Iris pigment epithelial cell (primary cell): ENCODE measurements around the gene HBM.
"Not testable (repeated sequence)": the region's sequence is repeated elsewhere in the genome, so short reads cannot be mapped to it uniquely, and the experiment has no call there.

Source experiments
- DNase-seq: peaks from one replicate; pipeline ENCODE4 v3.0.0-alpha.2; 2011; ENCODE audit warnings: low read depth

The HBM gene

DNA sequence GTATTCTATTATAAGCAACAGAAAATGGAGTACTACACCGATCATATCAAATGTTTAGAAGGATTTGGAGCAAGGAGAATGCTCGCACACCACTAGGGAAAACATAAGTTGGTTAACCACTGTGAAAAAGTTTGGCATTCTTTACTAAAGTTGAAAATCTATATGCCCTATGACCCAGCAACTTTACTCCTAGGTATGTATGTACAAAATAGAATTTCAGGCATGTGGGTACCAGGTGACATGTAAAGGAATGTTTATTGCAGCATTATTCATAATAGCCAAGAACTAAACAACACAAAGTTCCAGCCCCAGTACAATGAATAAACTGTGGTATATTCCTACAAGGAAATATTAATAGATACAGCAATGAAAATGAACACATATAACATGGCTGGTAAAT is 19.1 kb upstream of the HBM start:
- no peak for DNase-seq

DNA sequence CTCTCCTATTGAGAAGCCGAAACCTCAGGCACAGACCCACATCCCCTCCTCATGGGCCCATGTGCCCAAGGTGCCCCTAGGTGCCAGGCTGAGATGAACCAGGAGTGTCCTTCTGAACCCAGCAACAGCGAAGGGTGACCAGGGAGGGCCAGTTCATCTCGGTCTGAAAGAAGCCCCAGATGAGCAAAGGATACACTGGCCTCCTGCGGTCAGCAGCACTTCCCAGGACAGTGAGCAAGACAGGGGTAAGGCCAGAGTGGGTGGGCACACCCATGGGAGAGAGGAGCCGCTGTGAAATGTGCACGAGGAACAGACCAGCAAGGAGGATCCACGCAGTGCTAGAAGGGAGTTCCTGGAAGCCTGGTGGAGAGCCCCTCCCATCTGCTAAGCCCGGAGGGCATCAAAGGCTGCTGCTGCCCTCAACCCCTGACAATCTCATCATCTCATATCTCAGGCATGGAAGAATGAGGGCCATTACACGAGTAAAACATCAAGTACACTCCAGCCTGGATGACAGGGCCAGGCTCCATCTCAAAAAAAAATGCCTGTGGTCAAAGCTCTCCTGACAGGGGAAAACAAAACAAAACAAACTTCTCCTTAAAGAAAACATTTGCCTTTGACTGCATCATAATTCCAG is 16.6 kb upstream of the HBM start:
- peak; percentile 22 for DNase-seq

DNA sequence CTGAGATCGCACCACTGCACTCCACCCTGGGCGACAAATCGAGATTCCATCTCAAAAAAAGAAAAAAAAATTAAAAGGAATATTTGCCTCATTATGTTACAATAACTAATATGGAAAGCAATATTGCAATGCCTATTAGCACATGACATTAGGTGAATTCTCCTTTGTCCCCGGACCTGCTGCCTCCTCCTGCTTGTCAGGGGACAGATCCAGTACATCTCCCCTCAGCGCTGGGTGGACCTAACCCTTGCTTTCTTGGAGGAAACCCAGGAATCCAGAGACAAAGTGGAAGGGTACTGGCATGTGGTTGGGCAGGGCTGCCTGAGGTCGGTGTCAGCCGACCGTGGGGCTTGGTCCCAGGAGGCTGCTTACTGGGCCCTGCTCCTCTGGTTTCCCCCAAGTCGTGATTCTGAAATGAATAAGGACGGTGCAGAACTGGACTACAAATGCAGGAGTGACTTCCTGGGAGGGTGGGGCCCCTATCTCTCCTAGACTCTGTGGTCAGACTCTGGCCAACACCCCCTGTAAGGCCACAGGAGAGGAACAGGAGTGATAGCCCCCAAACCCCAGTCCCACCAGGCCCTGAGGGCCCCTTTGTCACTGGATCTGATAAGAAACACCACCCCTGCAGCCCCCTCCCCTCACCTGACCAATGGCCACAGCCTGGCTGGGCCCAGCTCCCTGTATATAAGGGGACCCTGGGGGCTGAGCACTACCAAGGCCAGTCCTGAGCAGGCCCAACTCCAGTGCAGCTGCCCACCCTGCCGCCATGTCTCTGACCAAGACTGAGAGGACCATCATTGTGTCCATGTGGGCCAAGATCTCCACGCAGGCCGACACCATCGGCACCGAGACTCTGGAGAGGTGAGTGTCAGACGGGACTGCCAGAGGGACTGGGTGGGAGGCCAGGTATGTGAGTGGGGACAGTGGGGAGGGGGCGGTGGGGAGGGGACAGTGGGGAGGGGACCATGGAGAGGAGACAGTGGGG is 13.3 kb upstream of the HBM start, which contains the start of gene HBZ:
Gene HBZ, plus strand, starts transcription at position 504 of the 988 bp plus-strand sequence. Its CDS starts 266 bp downstream, at position 770.
- DNase-seq, result no peak

DNA sequence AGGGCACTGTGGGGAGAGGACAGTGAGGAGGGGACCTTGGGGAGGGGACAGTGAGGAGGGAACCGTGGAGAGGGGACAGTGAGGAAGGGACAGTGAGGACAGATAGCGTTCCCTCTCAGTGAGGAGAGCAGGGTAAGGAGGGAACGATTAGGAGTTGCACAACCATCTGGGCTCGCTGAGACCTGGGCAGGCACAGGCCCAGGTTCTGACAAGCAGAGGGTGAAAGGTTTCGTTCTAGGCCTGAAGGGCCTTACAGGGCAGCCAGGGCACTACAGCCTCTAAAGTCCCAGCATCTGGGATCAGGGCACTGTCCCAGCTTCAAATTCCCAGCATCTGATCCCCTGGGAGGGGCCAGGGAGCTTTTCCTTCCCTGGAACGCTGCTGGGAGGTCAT is 12.7 kb upstream of the HBM start:
- DNase-seq, result not testable (repeated sequence)

DNA sequence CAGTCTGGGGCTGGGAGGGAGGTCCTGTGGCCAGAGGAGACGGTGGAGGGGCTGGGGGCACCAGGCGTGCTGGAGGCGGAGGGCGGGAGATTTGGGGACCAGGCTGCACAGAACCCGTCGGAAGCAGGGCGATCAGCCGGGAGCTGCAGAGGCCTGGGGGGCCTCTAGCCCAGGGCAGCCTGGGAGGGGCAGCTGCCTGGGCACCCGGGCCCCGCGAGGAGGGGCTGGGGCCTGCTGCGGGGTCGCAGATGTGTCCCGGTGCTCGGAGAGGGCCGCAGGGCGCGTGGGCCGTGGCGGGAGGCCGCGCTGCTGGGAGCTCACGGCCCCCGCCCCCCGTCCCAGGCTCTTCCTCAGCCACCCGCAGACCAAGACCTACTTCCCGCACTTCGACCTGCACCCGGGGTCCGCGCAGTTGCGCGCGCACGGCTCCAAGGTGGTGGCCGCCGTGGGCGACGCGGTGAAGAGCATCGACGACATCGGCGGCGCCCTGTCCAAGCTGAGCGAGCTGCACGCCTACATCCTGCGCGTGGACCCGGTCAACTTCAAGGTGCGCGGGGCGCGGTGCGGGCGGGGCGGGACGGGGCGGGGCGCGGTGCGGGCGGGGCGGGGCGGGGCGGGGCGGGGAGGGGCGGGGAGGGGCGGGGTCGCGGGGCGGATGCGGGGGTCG is 12.1 kb upstream of the HBM start:
- DNase-seq, result not testable (repeated sequence)

DNA sequence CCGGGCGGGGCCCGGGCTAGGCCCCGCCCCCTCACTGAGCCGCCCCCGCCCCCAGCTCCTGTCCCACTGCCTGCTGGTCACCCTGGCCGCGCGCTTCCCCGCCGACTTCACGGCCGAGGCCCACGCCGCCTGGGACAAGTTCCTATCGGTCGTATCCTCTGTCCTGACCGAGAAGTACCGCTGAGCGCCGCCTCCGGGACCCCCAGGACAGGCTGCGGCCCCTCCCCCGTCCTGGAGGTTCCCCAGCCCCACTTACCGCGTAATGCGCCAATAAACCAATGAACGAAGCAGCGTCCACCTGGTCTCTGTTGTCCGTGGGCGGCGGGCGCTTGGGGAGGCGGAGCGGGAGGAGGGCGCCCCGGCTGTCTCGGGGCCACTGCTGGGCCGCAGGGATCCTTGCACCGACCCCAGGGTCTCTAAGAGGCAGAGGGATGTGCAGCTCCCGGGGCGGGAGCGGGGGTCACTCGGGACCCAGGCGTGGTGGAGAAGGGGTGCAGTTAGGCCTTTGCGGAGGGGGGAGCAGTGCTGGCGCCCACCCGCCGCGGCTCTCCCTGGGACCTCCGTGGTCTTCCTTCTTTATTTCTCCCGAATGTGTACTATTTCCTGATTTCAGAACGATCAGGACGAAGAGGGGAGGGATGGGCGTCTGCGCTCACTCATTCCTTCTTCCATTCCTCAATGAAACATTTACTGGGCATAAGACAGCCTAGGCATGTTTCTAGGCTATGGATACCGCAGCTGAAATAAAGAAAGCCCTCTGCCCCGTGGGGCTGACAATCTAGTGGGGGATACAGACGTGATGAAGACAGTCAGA is 11.4 kb upstream of the HBM start:
- DNase-seq, result peak; percentile 46

DNA sequence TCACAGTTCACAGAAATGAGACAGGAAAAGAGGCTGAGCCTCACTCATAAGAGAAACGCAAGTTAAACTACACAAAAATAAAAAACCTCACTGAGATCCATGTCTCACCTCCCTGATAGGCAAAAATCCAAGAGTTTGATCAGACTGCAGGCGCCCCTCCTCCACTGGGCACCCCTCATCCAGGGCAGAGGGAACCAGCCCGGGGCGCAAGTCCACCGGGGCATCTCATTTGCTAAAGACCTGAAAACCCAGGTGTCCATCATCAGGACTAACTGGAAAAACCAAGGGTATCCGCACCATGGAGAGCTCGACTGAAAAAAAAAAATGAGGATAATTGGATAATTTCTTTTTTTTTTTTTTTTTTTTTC is 10.8 kb upstream of the HBM start:
- no peak for DNase-seq

DNA sequence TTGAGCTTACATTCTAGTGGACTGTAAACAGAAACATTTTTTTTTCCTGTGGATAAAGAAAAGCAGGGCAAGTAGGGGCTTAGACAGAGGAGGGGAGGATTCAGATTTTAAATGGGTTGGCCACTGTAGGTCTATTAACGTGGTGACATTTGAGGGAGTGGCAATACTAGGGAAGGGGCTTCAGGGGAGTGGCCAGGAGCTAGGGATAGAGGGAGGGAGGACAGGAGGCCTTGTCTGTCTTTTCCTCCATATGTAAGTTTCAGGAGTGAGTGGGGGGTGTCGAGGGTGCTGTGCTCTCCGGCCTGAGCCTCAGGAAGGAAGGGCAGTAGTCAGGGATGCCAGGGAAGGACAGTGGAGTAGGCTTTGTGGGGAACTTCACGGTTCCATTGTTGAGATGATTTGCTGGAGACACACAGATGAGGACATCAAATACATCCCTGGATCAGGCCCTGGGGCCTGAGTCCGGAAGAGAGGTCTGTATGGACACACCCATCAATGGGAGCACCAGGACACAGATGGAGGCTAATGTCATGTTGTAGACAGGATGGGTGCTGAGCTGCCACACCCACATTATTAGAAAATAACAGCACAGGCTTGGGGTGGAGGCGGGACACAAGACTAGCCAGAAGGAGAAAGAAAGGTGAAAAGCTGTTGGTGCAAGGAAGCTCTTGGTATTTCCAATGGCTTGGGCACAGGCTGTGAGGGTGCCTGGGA is 6.5 kb upstream of the HBM start:
- DNase-seq, result no peak

DNA sequence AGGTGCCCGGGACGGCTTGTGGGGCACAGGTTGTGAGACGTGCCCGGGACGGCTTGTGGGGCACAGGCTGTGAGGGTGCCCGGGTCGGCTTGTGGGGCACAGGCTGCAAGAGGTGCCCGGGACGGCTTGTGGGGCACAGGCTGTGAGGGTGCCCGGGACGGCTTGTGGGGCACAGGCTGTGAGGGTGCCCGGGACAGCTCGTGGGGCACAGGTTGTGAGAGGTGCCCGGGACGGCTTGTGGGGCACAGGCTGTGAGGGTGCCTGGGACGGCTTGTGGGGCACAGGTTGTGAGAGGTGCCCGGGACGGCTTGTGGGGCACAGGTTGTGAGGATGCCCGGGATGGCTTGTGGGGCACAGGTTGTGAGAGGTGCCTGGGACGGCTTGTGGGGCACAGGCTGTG is 5.5 kb upstream of the HBM start:
- DNase-seq, result not testable (repeated sequence)

DNA sequence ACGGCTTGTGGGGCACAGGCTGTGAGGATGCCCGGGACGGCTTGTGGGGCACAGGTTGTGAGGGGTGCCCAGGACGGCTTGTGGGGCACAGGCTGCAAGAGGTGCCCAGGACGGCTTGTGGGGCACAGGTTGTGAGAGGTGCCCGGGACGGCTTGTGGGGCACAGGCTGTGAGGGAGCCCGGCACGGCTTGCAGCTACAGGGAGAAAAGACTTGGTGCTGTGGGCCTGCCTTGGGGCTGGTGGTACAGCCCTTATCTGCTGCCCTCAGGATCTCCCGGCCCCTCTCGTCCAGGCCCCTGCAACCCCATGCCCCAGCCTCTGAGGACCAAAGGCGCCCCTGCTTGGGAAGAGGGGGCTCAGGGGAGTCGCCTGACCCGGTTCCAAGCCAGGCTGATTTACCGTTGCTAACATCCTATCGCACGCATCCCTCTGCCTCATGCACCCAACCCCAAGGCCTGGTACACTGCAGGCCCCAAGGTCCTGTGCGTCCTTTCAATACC is 5.0 kb upstream of the HBM start:
- no peak for DNase-seq

DNA sequence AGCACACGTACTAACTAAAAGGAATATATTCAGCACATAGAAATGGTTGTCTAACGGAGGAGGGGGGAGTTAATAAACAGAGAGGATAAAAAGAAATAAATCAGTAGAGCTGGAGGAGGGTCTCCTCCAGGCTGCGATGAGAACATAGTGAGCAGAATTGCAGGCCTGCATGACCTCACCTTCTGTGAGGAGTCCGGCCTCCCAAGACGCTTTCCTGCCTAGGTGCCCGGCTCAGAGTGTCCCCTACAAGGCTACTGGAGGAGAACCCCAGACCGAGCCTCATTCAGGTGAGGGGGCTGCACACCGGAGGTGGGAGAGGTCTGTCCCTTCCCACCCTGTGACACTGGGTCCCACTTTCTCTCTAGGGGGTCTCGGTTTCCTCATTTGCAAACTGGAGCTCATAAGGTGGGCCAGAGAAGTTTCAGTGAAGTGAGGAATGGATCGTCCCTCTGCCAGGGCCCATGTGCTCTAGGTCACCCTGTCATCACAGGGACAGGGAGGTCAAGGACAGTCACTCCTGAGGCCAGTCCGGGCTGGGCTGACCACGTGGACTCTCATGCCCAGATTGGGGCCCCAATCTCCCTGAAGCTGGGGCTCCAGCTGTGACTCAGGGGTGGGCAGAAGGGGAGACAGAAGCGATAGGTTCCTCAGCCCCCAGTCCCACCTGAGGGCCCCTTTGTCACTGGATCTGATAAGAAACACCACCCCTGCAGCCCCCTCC is 3.3 kb upstream of the HBM start:
- no peak for DNase-seq

DNA sequence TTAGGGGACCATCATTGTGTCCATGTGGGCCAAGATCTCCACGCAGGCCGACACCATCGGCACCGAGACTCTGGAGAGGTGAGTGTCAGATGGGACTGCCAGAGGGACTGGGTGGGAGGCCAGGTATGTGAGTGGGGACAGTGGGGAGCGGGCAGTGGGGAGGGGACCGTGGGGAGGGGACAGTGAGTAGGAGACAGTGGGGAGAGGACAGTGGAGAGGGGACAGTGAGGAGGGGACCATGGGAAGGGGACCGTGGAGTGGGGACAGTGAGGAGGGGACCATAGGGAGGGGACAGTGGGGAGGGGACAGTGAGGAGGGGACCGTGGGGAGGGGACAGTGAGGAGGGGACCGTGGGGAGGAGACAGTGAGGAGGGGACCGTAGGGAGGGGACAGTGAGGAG is 2.6 kb upstream of the HBM start:
- not testable (repeated sequence) for DNase-seq

DNA sequence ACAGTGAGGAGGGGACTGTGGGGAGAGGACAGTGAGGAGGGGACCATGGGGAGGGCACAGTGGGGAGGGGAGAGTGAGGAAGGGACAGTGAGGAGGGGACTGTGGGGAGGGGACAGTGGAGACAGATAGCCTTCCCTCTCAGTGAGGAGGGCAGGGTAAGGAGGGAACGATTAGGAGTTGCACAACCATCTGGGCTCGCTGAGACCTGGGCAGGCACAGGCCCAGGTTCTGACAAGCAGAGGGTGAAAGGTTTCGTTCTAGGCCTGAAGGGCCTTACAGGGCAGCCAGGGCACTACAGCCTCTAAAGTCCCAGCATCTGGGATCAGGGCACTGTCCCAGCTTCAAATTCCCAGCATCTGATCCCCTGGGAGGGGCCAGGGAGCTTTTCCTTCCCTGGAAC is 2.1 kb upstream of the HBM start:
- DNase-seq, result not testable (repeated sequence)

DNA sequence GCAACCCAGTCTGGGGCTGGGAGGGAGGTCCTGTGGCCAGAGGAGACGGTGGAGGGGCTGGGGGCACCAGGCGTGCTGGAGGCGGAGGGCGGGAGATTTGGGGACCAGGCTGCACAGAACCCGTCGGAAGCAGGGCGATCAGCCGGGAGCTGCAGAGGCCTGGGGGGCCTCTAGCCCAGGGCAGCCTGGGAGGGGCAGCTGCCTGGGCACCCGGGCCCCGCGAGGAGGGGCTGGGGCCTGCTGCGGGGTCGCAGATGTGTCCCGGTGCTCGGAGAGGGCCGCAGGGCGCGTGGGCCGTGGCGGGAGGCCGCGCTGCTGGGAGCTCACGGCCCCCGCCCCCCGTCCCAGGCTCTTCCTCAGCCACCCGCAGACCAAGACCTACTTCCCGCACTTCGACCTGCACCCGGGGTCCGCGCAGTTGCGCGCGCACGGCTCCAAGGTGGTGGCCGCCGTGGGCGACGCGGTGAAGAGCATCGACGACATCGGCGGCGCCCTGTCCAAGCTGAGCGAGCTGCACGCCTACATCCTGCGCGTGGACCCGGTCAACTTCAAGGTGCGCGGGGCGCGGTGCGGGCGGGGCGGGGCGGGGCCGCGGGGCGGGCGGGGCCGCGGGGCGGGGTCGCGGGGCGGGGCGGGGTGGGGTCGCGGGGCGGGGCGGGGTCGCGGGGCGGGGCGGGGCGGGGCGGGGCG is 1.5 kb upstream of the HBM start:
- DNase-seq, result not testable (repeated sequence)

DNA sequence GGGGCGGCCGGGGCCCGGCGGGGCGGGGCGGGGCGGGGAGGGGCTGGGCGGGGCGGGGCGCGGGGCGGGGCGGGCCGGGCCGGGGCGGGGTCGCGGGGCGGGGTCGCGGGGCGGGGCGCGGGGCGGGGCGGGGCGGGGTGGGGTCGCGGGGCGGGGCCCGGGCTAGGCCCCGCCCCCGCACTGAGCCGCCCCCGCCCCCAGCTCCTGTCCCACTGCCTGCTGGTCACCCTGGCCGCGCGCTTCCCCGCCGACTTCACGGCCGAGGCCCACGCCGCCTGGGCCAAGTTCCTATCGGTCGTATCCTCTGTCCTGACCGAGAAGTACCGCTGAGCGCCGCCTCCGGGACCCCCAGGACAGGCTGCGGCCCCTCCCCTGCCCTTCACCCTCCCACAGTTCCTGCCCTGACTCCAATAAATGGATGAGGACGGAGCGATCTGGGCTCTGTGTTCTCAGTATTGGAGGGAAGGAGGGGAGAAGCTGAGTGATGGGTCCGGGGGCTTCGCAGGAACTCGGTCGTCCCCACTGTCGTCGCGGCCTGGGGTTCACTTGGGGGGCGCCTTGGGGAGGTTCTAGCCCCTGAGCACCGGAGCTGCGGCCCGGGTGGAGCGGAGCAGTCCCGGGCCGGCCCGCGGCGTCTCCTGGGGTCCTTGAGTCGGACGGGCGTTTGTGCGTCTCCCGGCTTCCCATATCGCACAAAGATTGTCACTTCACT is 795 bp upstream of the HBM start:
- no peak for DNase-seq

DNA sequence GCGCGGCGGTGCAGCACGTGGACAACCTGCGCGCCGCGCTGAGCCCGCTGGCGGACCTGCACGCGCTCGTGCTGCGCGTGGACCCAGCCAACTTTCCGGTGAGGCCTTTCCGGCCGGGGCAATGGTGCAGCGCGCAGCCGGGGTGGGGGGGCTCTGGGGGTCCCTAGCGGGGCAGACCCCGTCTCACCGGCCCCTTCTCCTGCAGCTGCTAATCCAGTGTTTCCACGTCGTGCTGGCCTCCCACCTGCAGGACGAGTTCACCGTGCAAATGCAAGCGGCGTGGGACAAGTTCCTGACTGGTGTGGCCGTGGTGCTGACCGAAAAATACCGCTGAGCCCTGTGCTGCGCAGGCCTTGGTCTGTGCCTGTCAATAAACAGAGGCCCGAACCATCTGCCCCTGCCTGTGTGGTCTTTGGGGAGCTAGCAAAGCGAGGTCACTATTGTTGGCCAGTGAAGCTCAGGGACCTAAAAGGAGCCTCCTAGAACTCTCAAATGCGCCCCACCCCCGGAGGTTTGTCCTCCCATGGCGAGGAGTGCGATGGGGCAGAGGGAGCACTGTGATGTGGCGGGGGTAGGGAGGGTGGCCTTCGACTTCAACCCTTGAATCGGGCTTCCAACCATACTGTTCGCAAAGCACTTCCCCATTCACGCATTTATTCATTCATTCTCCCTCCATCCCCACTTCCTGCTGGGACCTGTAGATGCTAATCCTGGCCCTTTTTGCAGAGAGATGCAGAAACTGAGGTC is 770 bp downstream of the HBM start:
- no peak for DNase-seq

DNA sequence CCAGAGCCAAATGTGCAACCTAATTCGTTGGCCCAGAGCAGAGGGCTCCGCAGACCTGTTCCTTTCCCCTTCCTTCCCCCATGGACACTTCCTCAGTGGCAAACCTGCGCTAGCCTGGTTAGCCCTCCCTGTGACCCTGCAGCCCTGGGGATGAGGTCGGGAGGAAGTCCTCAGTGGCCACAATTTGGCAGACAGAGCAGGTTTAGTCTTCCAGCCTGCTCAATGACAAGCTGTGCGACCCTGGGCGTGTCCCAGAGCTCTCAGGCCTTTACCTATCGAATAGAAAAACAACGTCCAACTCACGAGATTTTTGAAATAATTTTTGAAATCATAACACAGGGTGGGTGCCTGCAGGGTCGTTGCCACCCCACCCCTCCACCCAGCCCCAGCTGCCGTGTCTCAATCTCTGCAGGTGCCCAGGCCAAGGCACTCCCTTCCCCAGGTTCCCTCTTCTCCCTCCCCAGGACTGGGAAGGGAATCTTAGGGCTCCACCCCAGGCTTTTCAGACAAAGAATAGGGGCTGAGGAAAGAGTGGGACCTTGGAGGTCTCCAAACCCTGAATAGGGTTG is 1.4 kb downstream of the HBM start:
- DNase-seq, result no peak

DNA sequence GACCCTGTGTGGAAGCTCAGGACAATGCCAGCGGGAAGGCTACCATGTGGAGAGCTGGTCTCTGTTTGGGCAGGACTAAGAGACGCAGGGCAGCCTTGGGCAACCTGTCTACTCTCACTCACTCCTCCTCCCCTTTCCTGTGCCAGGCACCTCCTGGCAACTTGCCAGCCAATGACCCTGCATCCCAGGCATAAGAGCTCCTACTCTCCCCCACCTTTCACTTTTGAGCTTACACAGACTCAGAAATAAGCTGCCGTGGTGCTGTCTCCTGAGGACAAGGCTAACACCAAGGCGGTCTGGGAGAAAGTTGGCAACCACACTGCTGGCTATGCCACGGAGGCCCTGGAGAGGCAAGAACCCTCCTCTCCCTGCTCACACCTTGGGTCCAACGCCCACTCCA is 2.6 kb downstream of the HBM start:
- DNase-seq, result no peak
